Bronchial epithelial cell (primary cell): ENCODE results near the gene CEP112. TPM values are rescaled to one million over a fixed set of nuclear protein-coding genes. Genes with fewer than 3 reads are reported as not detected.

ENCODE experiments used
- DNase-seq: peaks from one replicate; pipeline ENCODE4 v3.0.0-alpha.2; 2010; ENCODE audit warnings: low read depth
- FAIRE-seq: peaks from 2 replicates; lab custom pipeline; 2011; peaks lifted over from hg19 to GRCh38; lab: Jason Lieb, UNC
- H3K27me3 ChIP-seq: 2 replicates; pipeline ENCODE4 v1.5.1; 2011; ENCODE audit warnings: low read length; ENCODE audit not compliant: control insufficient read depth, insufficient read depth
- H3K36me3 ChIP-seq: 2 replicates; pipeline ENCODE4 v1.5.1; 2011; ENCODE audit warnings: low read length; ENCODE audit not compliant: control insufficient read depth, insufficient read depth
- H3K4me3 ChIP-seq: 2 replicates; pipeline ENCODE4 v1.5.1; 2011; ENCODE audit warnings: mild to moderate bottlenecking, low read depth, low read length, control low read depth
- CTCF ChIP-seq: IDR thresholded peaks from 2 replicates; pipeline ENCODE4 v1.5.1; 2011; ENCODE audit warnings: mild to moderate bottlenecking, moderate library complexity, low read length, control low read depth, inconsistent platforms; ENCODE audit not compliant: insufficient read depth, severe bottlenecking
- total RNA-seq: library from RNA; depleted of rRNA; stranded (reverse); fragments of >200 nt; gene quantifications from 2 replicates; pipeline ENCODE4 v1.2.1, GENCODE V29; 2014

The CEP112 gene
- total RNA-seq, 1 donor from 2014 or later = 2.4 TPM

- no peaks in the 10 kb centered on the region for H3K36me3 ChIP-seq
- TF ChIP-seq CTCF = no peak
- FAIRE-seq (no peak), DNase-seq (peak; percentile 70)
- no peak overlapping the region for H3K4me3 ChIP-seq
- no peaks in the 10 kb centered on the region for H3K27me3 ChIP-seq
These were observed 249.3 kb downstream of the CEP112 start for GRCh38 chr17:65942592-65942991.

- Histone ChIP-seq H3K36me3 (no peaks in the 10 kb centered on the region), H3K27me3 (no peaks in the 10 kb centered on the region), H3K4me3 (no peak overlapping the region)
- DNase-seq (no peak), FAIRE-seq (no peak)
- TF ChIP-seq CTCF = peak; percentile 7
These were observed 250.5 kb downstream of the CEP112 start for GRCh38 chr17:65941356-65941899.

GRCh38 chr17:65936013-65936412 lies 255.9 kb downstream of the CEP112 start:
- no peaks in the 10 kb centered on the region for H3K36me3 ChIP-seq
- no peak for FAIRE-seq
- H3K27me3 ChIP-seq = no peaks in the 10 kb centered on the region
- no peak for TF ChIP-seq CTCF
- peak; percentile 86 for DNase-seq
- H3K4me3 ChIP-seq = no peak overlapping the region

- Histone ChIP-seq H3K4me3 (no peak overlapping the region), H3K36me3 (no peaks in the 10 kb centered on the region), H3K27me3 (no peaks in the 10 kb centered on the region)
- no peak for DNase-seq
- FAIRE-seq = no peak
- no peak for TF ChIP-seq CTCF
These were observed 258.6 kb downstream of the CEP112 start for GRCh38 chr17:65933290-65933689.

- no peaks in the 10 kb centered on the region for H3K27me3 ChIP-seq
- H3K4me3 ChIP-seq = no peak overlapping the region
- FAIRE-seq = no peak
- DNase-seq = no peak
- H3K36me3 ChIP-seq = no peaks in the 10 kb centered on the region
- TF ChIP-seq CTCF = no peak
These were observed 260.4 kb downstream of the CEP112 start for GRCh38 chr17:65931246-65932149.
